BJ (cell line): ENCODE measurements around the gene DYNC1H1. TPM values are rescaled to one million over a fixed set of nuclear protein-coding genes. Genes with fewer than 3 reads are reported as not detected.
A peak's percentile ranks its signal among the peaks of the same experiment; 100 is the strongest.

ENCODE experiments used
- CTCF ChIA-PET: fragments of 350-600 bp; formaldehyde crosslinking; extraction: SDS; loops from one replicate; lab custom pipeline; 2021; ENCODE audit warnings: antibody characterized with exemption, inconsistent platforms; lab: Yijun Ruan, JAX
- POLR2A ChIA-PET: fragments of 300-600 bp; sonication (Branson Sonifier 250); formaldehyde crosslinking; extraction: SDS; loops from one replicate; lab custom pipeline; 2021; ENCODE audit warnings: antibody characterized with exemption; lab: Charles Lee
- DNase-seq: peaks from one replicate; pipeline ENCODE4 v3.0.0-alpha.2; 2011; ENCODE audit warnings: low read depth
- H3K27me3 ChIP-seq: 2 replicates; pipeline ENCODE4 v1.6.0; 2011; ENCODE audit warnings: low read length; ENCODE audit not compliant: control insufficient read depth, insufficient read depth
- H3K36me3 ChIP-seq: 2 replicates; pipeline ENCODE4 v1.5.1; 2011; ENCODE audit warnings: low read length; ENCODE audit not compliant: control insufficient read depth, insufficient read depth
- H3K4me3 ChIP-seq: 2 replicates; pipeline ENCODE4 v1.5.1; 2011; ENCODE audit warnings: low read depth, mild to moderate bottlenecking, control low read depth, low read length
- CTCF ChIP-seq: IDR thresholded peaks from 2 replicates; pipeline ENCODE4 v1.5.1; 2011; ENCODE audit warnings: low read depth, mild to moderate bottlenecking, control low read depth, inconsistent platforms, low read length, moderate library complexity; ENCODE audit not compliant: insufficient read depth
- polyA plus RNA-seq: library from polyadenylated mRNA; depleted of rRNA; stranded (reverse); fragments of >200 nt; gene quantifications from 2 replicates; pipeline ENCODE4 v1.2.3, GENCODE V29; 2011

Gene DYNC1H1
- polyA plus RNA-seq, 1 experiment = 139 TPM

GRCh38 chr14:102020058-102020971 lies 55.9 kb downstream of the DYNC1H1 start:
- H3K4me3 ChIP-seq = no peak overlapping the region
- ChIA-PET POLR2A (no interaction called here), CTCF (interaction anchor here (1.5 kb wide), 1 partner anchor 29 kb away, joined by 6 read pairs; no protein-coding TSS in a partner anchor)
- DNase-seq = peak; percentile 32
- TF ChIP-seq CTCF = no peak
- peaks cover 45% of the 10 kb centered on the region for H3K36me3 ChIP-seq
- no peaks in the 10 kb centered on the region for H3K27me3 ChIP-seq

- POLR2A ChIA-PET = no interaction called here
- no peak overlapping the region for H3K4me3 ChIP-seq
- H3K36me3 ChIP-seq = peaks cover 34% of the 10 kb centered on the region
- no peaks in the 10 kb centered on the region for H3K27me3 ChIP-seq
- TF ChIP-seq CTCF = no peak
- CTCF ChIA-PET = interaction anchor here (0.8 to 1.3 kb wide), 3 partner anchors 18 to 256 kb away, joined by 3 to 4 read pairs (median 3); no protein-coding TSS in a partner anchor
- DNase-seq = no peak
These were observed 62.6 kb downstream of the DYNC1H1 start for GRCh38 chr14:102026934-102027333.

GRCh38 chr14:102027951-102028350 lies 63.6 kb downstream of the DYNC1H1 start:
- no peak for TF ChIP-seq CTCF
- no peaks in the 10 kb centered on the region for H3K27me3 ChIP-seq
- POLR2A ChIA-PET = no interaction called here
- no peak overlapping the region for H3K4me3 ChIP-seq
- CTCF ChIA-PET = interaction anchor here (0.8 to 1.3 kb wide), 2 partner anchors 24 to 68 kb away, joined by 3 to 4 read pairs; no protein-coding TSS in a partner anchor
- H3K36me3 ChIP-seq = peaks cover 37% of the 10 kb centered on the region
- no peak for DNase-seq

GRCh38 chr14:102028733-102029132 lies 64.4 kb downstream of the DYNC1H1 start:
- no peaks in the 10 kb centered on the region for H3K27me3 ChIP-seq
- peak; percentile 19; the same call in 1 of the 2 replicates for TF ChIP-seq CTCF
- CTCF ChIA-PET = interaction anchor here (0.6 to 1.0 kb wide), 4 partner anchors 13 to 420 kb away, joined by 3 to 4 read pairs (median 3); no protein-coding TSS in a partner anchor
- peaks cover 42% of the 10 kb centered on the region for H3K36me3 ChIP-seq
- POLR2A ChIA-PET = no interaction called here
- H3K4me3 ChIP-seq = no peak overlapping the region
- peak; percentile 77 for DNase-seq

GRCh38 chr14:102029956-102030355 lies 65.6 kb downstream of the DYNC1H1 start:
- no peak for TF ChIP-seq CTCF
- Histone ChIP-seq H3K27me3 (no peaks in the 10 kb centered on the region), H3K36me3 (peaks cover 45% of the 10 kb centered on the region), H3K4me3 (no peak overlapping the region)
- no peak for DNase-seq
- ChIA-PET CTCF (interaction anchor here (0.7 to 2.2 kb wide), 5 partner anchors 14 to 66 kb away, joined by 3 to 7 read pairs (median 4); no protein-coding TSS in a partner anchor), POLR2A (no interaction called here)
